H7 (cell line): ENCODE measurements around the gene CTNNA3. TPM values are rescaled to one million over a fixed set of nuclear protein-coding genes. Genes with fewer than 3 reads are reported as not detected.

Source experiments
- DNase-seq: peaks from one replicate; pipeline ENCODE4 v3.0.0; 2012
- H3K27me3 ChIP-seq: 2 replicates; pipeline ENCODE4 v1.6.0; 2011; ENCODE audit warnings: mild to moderate bottlenecking, low read length; ENCODE audit not compliant: control insufficient read depth, insufficient read depth
- H3K36me3 ChIP-seq: replicated peaks from 2 replicates; pipeline ENCODE4 v1.5.1; 2011; ENCODE audit warnings: low read length; ENCODE audit not compliant: control insufficient read depth, insufficient read depth
- H3K4me3 ChIP-seq: 2 replicates; pipeline ENCODE4 v1.5.1; 2011; ENCODE audit warnings: low read depth, mild to moderate bottlenecking, control low read depth, low read length, moderate library complexity; ENCODE audit not compliant: insufficient read depth
- total RNA-seq: library from RNA; depleted of rRNA; stranded (reverse); fragments of >200 nt; shearing (Covaris generic); gene quantifications from 2 replicates; pipeline ENCODE4 v1.2.3, GENCODE V29; 2014; rRNA removed

CTNNA3 gene
- total RNA-seq, 1 experiment from 2014 or later: 10.6 TPM

- Histone ChIP-seq H3K27me3 (no peaks in the 10 kb centered on the region), H3K4me3 (no peak overlapping the region), H3K36me3 (no peaks in the 10 kb centered on the region)
- DNase-seq: no peak
Observed at GRCh38 chr10:65864036-65864435, 1832.0 kb downstream of the CTNNA3 start.

Other genes starting within 250 kb of the CTNNA3 start
- gene DNAJC12, start 142.0 kb upstream of the CTNNA3 start, total RNA-seq: 0.31 and 1.00 TPM in 2 replicates
- 30.0 and 54.2 TPM in 2 replicates for gene SIRT1, start 188.5 kb upstream of the CTNNA3 start, total RNA-seq